Body of pancreas (tissue), 4 donors: ENCODE results near the gene FKBP1A.

Source experiments
- POLR2A ChIP-seq, 3 donors: fragments of 450-650 bp; IDR thresholded peaks; one replicate each; pipeline ENCODE4 v1.6.1; 2016; ENCODE audit warnings: antibody characterized with exemption in 3 of 3, mild to moderate bottlenecking in 2 of 3
- TF ChIP-seq, protein P1 (sequence below), 7 experiments: fragments of 450-650 bp in 4 of 7; fragments of 200-600 bp in 3 of 7; sonication (generic) in 3 of 7; IDR thresholded peaks; one replicate each; pipeline ENCODE4 v1.5.1; 2016 to 2019; ENCODE audit warnings: antibody characterized with exemption in 7 of 7

DNA sequence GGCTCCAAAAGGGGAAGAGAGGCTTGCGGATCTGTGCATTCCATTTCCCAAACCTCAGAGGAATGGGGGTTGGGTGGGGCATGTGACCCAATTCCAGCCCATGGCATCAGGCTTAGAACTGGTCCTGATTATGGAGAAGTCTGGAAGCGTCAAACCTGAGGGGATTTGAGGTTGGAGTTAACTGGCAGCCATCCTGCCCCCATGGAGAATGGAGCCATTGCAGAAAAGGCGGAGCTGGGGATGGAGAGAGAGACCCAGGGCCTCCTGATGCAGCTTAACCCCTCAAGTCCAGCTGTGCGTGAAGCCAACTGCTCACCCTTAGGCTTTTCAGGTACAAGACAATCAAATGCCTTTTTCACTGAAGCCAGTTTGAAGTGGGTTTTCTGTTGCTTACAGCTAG is 54.1 kb downstream of the FKBP1A start:
- TF ChIP-seq, protein P1, sequence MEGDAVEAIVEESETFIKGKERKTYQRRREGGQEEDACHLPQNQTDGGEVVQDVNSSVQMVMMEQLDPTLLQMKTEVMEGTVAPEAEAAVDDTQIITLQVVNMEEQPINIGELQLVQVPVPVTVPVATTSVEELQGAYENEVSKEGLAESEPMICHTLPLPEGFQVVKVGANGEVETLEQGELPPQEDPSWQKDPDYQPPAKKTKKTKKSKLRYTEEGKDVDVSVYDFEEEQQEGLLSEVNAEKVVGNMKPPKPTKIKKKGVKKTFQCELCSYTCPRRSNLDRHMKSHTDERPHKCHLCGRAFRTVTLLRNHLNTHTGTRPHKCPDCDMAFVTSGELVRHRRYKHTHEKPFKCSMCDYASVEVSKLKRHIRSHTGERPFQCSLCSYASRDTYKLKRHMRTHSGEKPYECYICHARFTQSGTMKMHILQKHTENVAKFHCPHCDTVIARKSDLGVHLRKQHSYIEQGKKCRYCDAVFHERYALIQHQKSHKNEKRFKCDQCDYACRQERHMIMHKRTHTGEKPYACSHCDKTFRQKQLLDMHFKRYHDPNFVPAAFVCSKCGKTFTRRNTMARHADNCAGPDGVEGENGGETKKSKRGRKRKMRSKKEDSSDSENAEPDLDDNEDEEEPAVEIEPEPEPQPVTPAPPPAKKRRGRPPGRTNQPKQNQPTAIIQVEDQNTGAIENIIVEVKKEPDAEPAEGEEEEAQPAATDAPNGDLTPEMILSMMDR (IDR thresholded peaks at IDR 0.05): no peak
- no peak for TF ChIP-seq POLR2A (IDR thresholded peaks at IDR 0.05)
